ENCODE data around the gene BAZ1A.

- TF ChIP-seq CTCF (IDR thresholded peaks at IDR 0.05), result no peak
- no peak for TF ChIP-seq POLR2A (IDR thresholded peaks at IDR 0.05)
- TF ChIP-seq POLR2AphosphoS5 (IDR thresholded peaks at IDR 0.05), result no peak
Measured at GRCh38 chr14:34749408-34749807, 125.8 kb downstream of the BAZ1A start.
